Measurements from ENCODE around the gene PRPF4. TPM values are rescaled to one million over a fixed set of nuclear protein-coding genes. Genes with fewer than 3 reads are reported as not detected.
"Not testable (repeated sequence)": the region's sequence is repeated elsewhere in the genome, so short reads cannot be mapped to it uniquely, and the experiment has no call there.

The PRPF4 gene
- total RNA-seq, 2 experiments from 2014 or later = 34.0 to 43.4 TPM

DNA sequence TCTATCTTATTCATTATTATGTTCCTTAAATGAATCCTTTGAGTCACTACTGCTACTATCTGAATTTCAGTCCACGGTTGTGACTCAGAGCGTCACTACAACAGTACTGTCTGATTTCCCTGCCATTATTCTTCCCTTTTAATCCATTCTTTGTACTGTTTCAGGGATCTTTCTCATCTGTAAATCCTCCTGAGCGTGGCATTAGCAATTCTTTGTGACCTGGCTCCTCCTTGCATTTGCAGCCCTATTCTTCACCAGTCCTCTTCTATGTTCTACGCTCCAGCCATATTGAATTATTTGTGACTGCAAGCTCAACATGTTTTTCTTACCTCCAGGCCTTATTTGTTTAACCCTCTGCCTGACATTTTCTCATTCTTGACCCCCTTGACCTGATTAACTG is 5.9 kb downstream of the PRPF4 start:
- ATAC-seq = no peak
- CTCF ChIA-PET = interaction anchor here (1.1 kb wide), 1 partner anchor 28 kb away, joined by 3 read pairs; no protein-coding TSS in a partner anchor
- H3K9me3 Mint-ChIP-seq (ENCODE audit: low read depth) = no peaks in the 10 kb centered on the region
- H3K36me3 Mint-ChIP-seq = peaks cover 56% of the 10 kb centered on the region
- no peaks in the 10 kb centered on the region for H3K27me3 Mint-ChIP-seq
- peaks cover 31% of the 10 kb centered on the region for H3K4me1 Mint-ChIP-seq
- no peak overlapping the region for H3K27ac Mint-ChIP-seq
- no peak for DNase-seq
- no peak overlapping the region for H3K4me3 Mint-ChIP-seq

DNA sequence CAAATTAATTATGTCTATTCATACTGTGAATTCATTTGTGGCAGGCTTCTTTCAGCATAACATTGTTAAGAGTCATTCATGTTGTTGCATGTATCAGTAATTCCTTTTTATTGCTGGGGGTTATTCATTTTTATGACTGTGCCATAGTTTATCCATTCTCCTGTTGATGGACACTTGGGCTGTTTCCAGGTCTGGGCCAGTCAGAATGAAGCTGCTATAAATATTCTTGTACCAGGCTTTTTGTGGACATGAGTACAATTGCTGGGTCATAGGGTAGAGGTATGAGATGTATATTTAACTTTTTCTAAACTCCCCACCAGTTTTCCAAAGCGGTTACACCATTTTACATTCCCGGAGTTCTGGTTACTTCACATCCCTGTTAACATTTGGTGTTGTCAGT is 13.6 kb downstream of the PRPF4 start:
- no peaks in the 10 kb centered on the region for H3K27me3 Mint-ChIP-seq
- DNase-seq (no peak), ATAC-seq (no peak)
- CTCF ChIA-PET = no interaction called here
- no peak overlapping the region for H3K4me3 Mint-ChIP-seq
- H3K9me3 Mint-ChIP-seq (ENCODE audit: low read depth) = no peaks in the 10 kb centered on the region
- H3K4me1 Mint-ChIP-seq = peaks cover 27% of the 10 kb centered on the region
- H3K27ac Mint-ChIP-seq = no peak overlapping the region
- H3K36me3 Mint-ChIP-seq = peaks cover 57% of the 10 kb centered on the region

DNA sequence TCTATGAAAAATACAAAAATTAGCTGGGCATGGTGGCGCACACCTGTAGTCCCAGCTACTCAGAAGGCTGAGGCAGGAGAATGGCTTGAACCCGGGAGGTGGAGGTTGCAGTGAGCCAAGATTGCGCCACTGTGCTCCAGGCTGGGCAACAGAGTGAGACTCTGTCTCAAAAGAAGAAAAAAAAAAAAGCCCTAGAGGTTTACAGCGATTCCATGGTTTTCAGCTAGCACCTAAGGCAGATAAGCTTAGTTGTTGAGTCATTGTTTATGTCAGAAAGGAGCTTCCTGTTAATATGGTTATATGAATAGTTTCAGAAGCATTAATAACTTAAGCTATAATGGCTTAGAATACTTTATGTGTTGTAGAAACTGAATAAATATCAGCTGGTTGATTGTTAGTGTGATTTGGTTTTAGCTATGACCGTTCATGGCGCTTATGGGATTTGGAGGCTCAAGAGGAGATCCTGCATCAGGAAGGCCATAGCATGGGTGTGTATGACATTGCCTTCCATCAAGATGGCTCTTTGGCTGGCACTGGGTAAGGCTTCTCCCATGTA is 14.7 kb downstream of the PRPF4 start:
- Mint-ChIP-seq H3K36me3 (peaks cover 50% of the 10 kb centered on the region), H3K4me1 (peaks cover 21% of the 10 kb centered on the region), H3K4me3 (no peak overlapping the region), H3K27me3 (no peaks in the 10 kb centered on the region), H3K27ac (no peak overlapping the region), H3K9me3 (ENCODE audit: low read depth) (no peaks in the 10 kb centered on the region)
- ATAC-seq (no peak), DNase-seq (no peak)
- CTCF ChIA-PET = no interaction called here

DNA sequence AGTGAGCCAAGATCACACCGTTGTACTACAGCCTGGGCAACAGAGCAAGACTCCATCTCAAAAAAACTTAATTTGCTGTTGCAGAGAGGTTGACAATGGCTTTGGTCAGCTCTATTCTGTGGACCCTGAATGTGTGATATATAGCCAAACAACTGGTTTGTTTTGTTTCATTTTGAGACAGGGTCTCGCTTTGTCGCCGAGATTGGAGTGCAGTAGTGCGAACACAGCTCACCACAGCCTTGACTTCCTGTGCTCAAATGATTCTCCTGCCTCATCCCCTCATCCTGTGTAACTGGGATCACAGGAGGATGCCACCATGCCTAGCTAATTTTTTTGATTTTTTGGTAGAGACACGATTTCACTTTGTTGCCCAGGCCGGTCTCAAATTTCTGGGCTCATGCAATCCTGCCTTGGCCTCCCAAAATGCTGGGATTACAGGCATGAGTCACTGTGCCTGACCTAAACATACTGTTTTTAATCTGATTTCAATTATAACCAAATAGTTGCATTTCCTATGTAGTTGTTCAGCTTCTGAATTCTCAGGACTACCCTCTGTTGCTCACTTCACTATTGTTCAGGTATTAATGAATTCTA is 17.9 kb downstream of the PRPF4 start:
- no peak for DNase-seq
- H3K36me3 Mint-ChIP-seq = peaks cover 35% of the 10 kb centered on the region
- CTCF ChIA-PET = interaction anchor here (2.5 kb wide), 1 partner anchor 19 kb away, joined by 11 read pairs; the partner anchor contains the start of genes CDC26 and PRPF4
- H3K4me3 Mint-ChIP-seq = no peak overlapping the region
- peak; percentile 23 for ATAC-seq
- no peaks in the 10 kb centered on the region for H3K27me3 Mint-ChIP-seq
- H3K4me1 Mint-ChIP-seq = peaks cover 21% of the 10 kb centered on the region
- no peaks in the 10 kb centered on the region for H3K9me3 Mint-ChIP-seq (ENCODE audit: low read depth)
- H3K27ac Mint-ChIP-seq = peak overlapping the region; percentile 38

DNA sequence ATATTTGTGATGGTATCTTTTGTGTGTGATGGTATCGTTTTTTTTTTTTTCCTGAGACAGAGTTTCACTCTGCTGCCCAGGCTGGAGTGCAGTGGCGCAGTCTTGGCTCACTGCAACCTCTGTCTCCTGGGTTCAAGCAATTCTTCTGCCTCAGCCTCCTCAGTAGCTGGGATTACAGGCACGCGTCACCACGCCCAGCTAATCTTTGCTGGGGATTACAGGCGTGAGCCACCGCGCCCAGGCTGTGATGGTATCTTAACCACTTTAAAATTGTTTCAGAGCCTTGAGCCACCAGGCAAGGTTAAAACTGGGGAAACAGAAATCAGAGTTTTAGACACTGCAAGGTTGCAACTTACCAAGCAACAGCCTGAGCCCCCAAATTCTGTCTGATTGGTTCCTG is 20.8 kb downstream of the PRPF4 start:
- CTCF ChIA-PET = interaction anchor here (1.7 kb wide), 1 partner anchor 22 kb away, joined by 6 read pairs; the partner anchor contains the start of genes CDC26 and PRPF4

DNA sequence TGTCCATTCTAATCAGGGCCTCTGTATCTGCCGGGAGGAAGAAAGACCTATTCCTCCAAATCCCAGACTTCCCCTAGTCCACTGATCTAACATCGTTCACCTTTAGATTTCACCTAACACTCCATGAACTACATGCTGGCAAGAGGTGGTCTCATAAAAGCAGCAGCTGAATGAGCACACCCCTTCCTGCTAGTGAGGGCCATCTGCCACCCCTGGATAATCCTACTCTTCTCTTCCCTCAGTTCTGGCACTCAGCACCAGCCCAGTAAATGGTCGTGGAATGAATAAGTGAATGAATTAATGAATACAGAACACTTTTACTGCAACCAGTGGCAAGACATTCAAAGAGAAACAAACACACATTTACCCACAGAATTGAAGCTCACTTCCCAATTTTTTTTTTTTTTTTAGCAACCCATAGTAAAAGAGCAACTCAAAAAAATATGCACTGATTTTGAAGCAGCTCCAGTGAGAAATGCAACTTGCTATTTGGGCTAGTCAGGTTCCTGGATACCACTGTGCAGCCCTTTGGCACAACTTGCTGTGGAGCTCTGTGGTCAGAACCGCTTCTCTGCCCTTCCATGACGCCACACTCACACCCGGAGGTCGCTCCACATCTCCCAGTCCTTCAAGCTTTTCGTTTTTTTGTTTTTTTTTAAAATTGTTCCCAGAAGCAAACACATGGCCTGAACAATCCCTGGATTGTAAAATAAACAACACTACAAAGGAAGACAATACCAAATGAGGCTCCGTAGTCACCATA is 21.5 kb downstream of the PRPF4 start:
- CTCF ChIA-PET = interaction anchor here (1.7 kb wide), 1 partner anchor 22 kb away, joined by 6 read pairs; the partner anchor contains the start of genes CDC26 and PRPF4
- H3K9me3 Mint-ChIP-seq (ENCODE audit: low read depth) = no peaks in the 10 kb centered on the region
- ATAC-seq = no peak
- peaks cover 13% of the 10 kb centered on the region for H3K27me3 Mint-ChIP-seq
- H3K4me3 Mint-ChIP-seq = no peak overlapping the region
- H3K36me3 Mint-ChIP-seq = peaks cover 8% of the 10 kb centered on the region
- H3K27ac Mint-ChIP-seq = no peak overlapping the region
- no peak for DNase-seq
- H3K4me1 Mint-ChIP-seq = peaks cover 20% of the 10 kb centered on the region

More for the DNA sequence above, 20.8 kb downstream of the PRPF4 start:
- Mint-ChIP-seq H3K36me3 (peaks cover 14% of the 10 kb centered on the region), H3K4me1 (peaks cover 20% of the 10 kb centered on the region), H3K27me3 (peaks cover 13% of the 10 kb centered on the region)
- not testable (repeated sequence) for H3K4me3 Mint-ChIP-seq; H3K27ac Mint-ChIP-seq; ATAC-seq; DNase-seq; H3K9me3 Mint-ChIP-seq (ENCODE audit: low read depth)

DNA sequence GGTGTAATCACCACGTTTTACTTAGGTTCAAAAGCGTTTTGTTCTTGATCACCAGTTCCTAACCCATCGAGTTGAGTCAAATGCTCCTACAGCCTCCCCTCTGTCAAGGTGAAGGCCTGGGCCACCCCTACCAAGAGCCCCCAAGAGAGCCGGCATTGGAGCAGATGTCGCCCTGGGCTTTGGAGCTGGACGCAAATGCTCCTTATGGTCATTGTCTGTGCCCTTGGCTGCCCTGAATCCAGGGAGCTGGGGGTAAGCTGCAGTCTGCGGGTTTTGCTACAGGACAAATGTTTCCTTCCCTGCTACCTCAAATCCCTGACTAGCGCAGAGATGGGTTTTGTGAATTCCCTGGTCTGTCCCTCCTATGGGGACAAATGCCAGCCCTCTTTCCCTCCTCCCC is 22.9 kb downstream of the PRPF4 start:
- H3K27me3 Mint-ChIP-seq = peaks cover 18% of the 10 kb centered on the region
- H3K9me3 Mint-ChIP-seq (ENCODE audit: low read depth) = no peaks in the 10 kb centered on the region
- H3K27ac Mint-ChIP-seq = no peak overlapping the region
- H3K36me3 Mint-ChIP-seq = peaks cover 2% of the 10 kb centered on the region
- DNase-seq (no peak), ATAC-seq (no peak)
- CTCF ChIA-PET = interaction anchor here (1.9 kb wide), 1 partner anchor 23 kb away, joined by 6 read pairs; the partner anchor contains the start of genes CDC26 and PRPF4
- peaks cover 9% of the 10 kb centered on the region for H3K4me1 Mint-ChIP-seq
- no peak overlapping the region for H3K4me3 Mint-ChIP-seq

DNA sequence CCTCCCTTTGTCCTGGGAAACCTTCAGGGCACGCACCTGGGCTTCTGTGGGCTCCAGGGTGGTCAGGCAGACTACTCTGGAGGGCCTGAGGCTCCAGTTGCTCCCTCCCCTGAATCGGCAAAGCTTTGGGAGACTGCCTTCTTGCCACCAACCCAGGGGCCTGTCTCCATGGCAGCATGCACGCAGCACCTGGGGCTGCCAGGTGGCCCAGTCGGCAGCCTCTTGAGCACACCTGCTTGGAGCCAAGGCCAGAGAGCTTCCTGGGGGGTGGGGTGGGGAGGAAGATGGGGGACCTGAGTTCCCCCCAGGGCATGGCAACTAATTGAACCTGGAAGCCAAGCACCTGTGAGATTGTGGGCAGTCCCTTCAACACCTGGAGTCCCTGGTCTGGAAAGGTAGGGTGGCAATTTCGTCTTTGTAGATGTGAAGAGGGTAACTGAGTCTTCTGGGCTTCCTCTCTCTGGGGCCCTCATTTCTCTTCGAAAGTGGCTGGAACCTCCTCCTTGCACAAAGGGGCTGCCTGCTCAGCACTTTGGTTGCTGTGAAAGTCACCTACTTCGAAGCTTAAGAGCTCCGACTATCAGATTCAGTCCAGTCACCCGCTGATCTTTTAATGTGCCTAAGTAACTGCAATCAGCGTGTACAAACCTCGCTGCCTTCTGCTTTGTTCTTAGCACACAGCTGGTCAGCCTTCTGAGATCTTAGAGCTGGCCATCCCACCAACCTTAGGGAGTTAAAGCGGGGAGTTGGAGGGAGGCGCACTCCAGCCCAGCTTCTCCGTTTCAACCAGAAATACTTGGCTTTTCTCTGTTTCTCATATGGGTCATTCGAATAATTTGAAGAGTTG is 23.7 kb downstream of the PRPF4 start:
- H3K27ac Mint-ChIP-seq = no peak overlapping the region
- ATAC-seq = no peak
- peaks cover 6% of the 10 kb centered on the region for H3K4me1 Mint-ChIP-seq
- peaks cover 20% of the 10 kb centered on the region for H3K27me3 Mint-ChIP-seq
- no peak overlapping the region for H3K4me3 Mint-ChIP-seq
- CTCF ChIA-PET = interaction anchor here (1.9 kb wide), 1 partner anchor 24 kb away, joined by 6 read pairs; the partner anchor contains the start of genes CDC26 and PRPF4
- H3K9me3 Mint-ChIP-seq (ENCODE audit: low read depth) = no peaks in the 10 kb centered on the region
- DNase-seq = no peak
- peaks cover 2% of the 10 kb centered on the region for H3K36me3 Mint-ChIP-seq

DNA sequence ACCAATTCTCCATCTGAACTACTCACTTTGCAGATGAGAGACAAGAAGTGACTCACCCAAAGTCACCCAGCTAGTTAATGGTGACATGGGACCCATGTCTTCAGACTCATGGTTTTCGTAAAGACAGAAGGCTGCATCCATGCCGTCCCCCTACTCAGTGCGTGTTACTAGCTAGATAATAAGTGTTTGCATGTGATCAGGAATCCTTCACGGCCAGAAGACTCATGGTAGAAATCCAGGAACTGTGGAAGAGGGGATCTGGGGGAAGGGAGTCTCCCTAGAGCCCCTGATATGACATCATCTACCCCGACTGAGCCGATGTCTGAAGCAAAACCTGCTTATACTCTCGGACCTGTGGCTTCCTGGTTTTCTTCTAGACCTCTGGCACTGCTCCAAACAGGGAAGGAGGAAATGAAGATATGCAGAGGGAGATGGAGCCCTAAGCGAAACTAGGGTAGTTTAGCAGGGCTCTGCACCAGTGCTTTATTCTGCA is 24.4 kb downstream of the PRPF4 start:
- peaks cover 6% of the 10 kb centered on the region for H3K4me1 Mint-ChIP-seq
- DNase-seq = no peak
- no peak overlapping the region for H3K27ac Mint-ChIP-seq
- no peaks in the 10 kb centered on the region for H3K9me3 Mint-ChIP-seq (ENCODE audit: low read depth)
- H3K4me3 Mint-ChIP-seq = no peak overlapping the region
- peaks cover 2% of the 10 kb centered on the region for H3K36me3 Mint-ChIP-seq
- ATAC-seq = no peak
- CTCF ChIA-PET = interaction anchor here (1.9 kb wide), 1 partner anchor 25 kb away, joined by 6 read pairs; the partner anchor contains the start of genes CDC26 and PRPF4
- H3K27me3 Mint-ChIP-seq = peaks cover 20% of the 10 kb centered on the region

DNA sequence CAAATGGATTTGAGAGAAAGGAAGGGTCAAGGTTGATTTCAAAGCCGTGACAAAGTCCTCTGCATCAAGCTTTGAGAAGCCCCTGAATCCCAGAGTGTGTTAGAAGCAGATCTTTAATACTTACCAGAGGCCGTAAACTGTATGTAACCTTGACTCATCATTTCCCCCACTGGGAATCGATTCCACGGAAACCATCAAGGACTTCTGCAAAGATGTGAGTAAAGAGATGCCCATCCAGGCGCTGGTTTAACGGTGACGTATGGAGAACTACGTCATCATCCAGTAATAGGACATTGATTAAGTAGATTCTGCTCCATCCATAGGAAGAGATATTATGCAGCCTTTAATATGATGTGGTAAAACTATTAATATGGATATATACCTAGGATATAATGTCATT is 26.1 kb downstream of the PRPF4 start:
- DNase-seq (no peak), ATAC-seq (no peak)
- no peak overlapping the region for H3K4me3 Mint-ChIP-seq
- H3K36me3 Mint-ChIP-seq = no peaks in the 10 kb centered on the region
- CTCF ChIA-PET = no interaction called here
- no peaks in the 10 kb centered on the region for H3K9me3 Mint-ChIP-seq (ENCODE audit: low read depth)
- peaks cover 20% of the 10 kb centered on the region for H3K27me3 Mint-ChIP-seq
- H3K27ac Mint-ChIP-seq = no peak overlapping the region
- H3K4me1 Mint-ChIP-seq = peaks cover 6% of the 10 kb centered on the region

DNA sequence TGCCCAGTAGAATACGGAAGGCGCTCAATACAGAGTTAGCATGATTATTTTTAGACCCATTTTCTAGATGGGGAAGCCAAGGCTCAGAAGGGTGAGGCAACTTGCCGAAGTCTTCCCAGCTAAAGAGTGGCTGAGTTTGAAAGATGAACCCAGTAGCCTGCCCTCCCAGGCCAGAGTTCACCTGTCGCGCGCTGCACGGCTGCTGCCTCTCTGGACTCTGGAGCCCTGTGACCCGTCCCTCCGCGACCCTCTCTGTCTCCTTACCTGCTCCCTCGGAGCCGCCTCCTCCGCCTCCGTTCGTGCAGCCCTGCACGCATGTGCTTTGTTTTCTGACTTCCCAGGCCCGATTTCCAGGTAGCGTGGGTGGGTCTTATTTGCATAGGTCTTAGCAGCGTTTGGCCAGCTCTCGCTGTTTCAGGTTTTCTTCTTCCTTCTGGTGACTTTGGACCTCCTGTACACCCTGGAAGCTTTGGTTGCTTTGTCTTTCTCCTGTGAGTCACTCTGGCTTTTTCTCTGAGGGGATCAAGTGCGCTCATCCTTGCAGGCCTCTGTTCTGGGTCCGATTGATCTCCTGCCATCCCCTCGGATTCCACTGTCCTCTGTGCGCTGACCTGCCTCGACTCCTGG is 27.4 kb downstream of the PRPF4 start, which contains the start of gene RNF183:
TSS of gene RNF183 (minus strand) at position 585 of the 627 bp plus-strand sequence. CDS start 5,192 bp downstream, outside the sequence.
- ATAC-seq (no peak), DNase-seq (no peak)
- CTCF ChIA-PET = no interaction called here
- Mint-ChIP-seq H3K36me3 (no peaks in the 10 kb centered on the region), H3K9me3 (ENCODE audit: low read depth) (no peaks in the 10 kb centered on the region), H3K27me3 (peaks cover 22% of the 10 kb centered on the region), H3K4me3 (no peak within 1 kb of the TSS), H3K27ac (no peak within 1 kb of the TSS), H3K4me1 (peaks cover 6% of the 10 kb centered on the region)

DNA sequence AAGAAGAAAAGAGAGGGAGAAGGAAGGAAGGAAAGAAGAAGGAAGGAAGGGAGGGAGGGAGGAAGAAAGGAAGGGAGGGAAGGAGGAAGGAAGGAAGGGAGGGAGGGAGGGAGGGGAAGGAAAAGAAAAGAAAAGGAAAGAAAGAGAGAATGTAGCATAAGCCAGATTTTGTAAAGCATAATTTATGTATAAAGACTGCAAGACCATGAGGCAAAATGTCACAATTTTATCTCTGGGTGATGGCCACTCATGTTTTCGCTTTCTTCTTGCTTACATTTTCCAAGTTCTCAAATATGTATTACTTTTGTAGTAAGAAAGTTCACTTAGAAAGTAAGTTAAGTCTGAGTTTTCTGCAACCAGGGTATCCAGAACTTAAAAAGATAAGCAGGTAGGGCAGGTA is 31.1 kb downstream of the PRPF4 start:
- H3K9me3 Mint-ChIP-seq (ENCODE audit: low read depth) = no peaks in the 10 kb centered on the region
- no peak for DNase-seq
- peaks cover 9% of the 10 kb centered on the region for H3K27me3 Mint-ChIP-seq
- no peaks in the 10 kb centered on the region for H3K4me1 Mint-ChIP-seq
- H3K36me3 Mint-ChIP-seq = no peaks in the 10 kb centered on the region
- no peak overlapping the region for H3K27ac Mint-ChIP-seq
- no peak for ATAC-seq
- CTCF ChIA-PET = no interaction called here
- no peak overlapping the region for H3K4me3 Mint-ChIP-seq
